ENCODE data around the gene CAMTA1.

GRCh38 chr1:6785318-6785727, at the start of gene CAMTA1:
- TF ChIP-seq FOXM1 (IDR thresholded peaks at IDR 0.05; ENCODE audit: borderline replicate concordance) (no peak), HDGF (IDR thresholded peaks at IDR 0.05; ENCODE audit: borderline replicate concordance) (no peak), CTBP1 (IDR thresholded peaks at IDR 0.05; ENCODE audit: borderline replicate concordance) (no peak), ELF4 (IDR thresholded peaks at IDR 0.05) (no peak)
